Progenitor cell of endocrine pancreas (in vitro differentiated cells): ENCODE results near the gene HAPSTR1. TPM values are rescaled to one million over a fixed set of nuclear protein-coding genes. Genes with fewer than 3 reads are reported as not detected.

Experiments
- DNase-seq: peaks from one replicate; pipeline ENCODE4 v3.0.0; 2021; ENCODE audit warnings: low spot score; ENCODE audit not compliant: unreplicated experiment
- H3K27ac Mint-ChIP-seq: 2 replicates; pipeline ENCODE4 v1.8.0; 2021; ENCODE audit warnings: mild to moderate bottlenecking, moderate library complexity, mixed read lengths
- H3K27me3 Mint-ChIP-seq: 2 replicates; pipeline ENCODE4 v1.8.0; 2021; ENCODE audit warnings: mixed read lengths
- H3K36me3 Mint-ChIP-seq: 2 replicates; pipeline ENCODE4 v1.8.0; 2022; ENCODE audit warnings: mixed read lengths; ENCODE audit not compliant: insufficient read depth
- H3K4me1 Mint-ChIP-seq: 2 replicates; pipeline ENCODE4 v1.8.0; 2021; ENCODE audit warnings: low read depth, mixed read lengths
- H3K4me3 Mint-ChIP-seq: 2 replicates; pipeline ENCODE4 v1.8.0; 2021; ENCODE audit warnings: low read depth, mild to moderate bottlenecking, moderate library complexity, mixed read lengths
- H3K9me3 Mint-ChIP-seq: 2 replicates; pipeline ENCODE4 v1.8.0; 2021; ENCODE audit warnings: low read depth, mixed read lengths
- CTCF ChIP-seq: fragments of 200-600 bp; sonication (generic); IDR thresholded peaks from one replicate; pipeline ENCODE4 v1.5.0; 2021; ENCODE audit warnings: antibody characterized with exemption, mild to moderate bottlenecking; ENCODE audit not compliant: unreplicated experiment
- total RNA-seq: library from RNA; stranded (reverse); gene quantifications from 2 replicates; pipeline ENCODE4 v1.2.1, GENCODE V29; 2021

The HAPSTR1 gene
- total RNA-seq, 1 donor from 2014 or later: 79.7 TPM

- H3K9me3 Mint-ChIP-seq: no peaks in the 10 kb centered on the region
- no peak for DNase-seq
- H3K36me3 Mint-ChIP-seq: peaks cover 34% of the 10 kb centered on the region
These were observed 6.1 kb downstream of the HAPSTR1 start for GRCh38 chr16:9097266-9098219.

GRCh38 chr16:9098377-9099090, 7.1 kb downstream of the HAPSTR1 start:
- Mint-ChIP-seq H3K36me3 (peaks cover 30% of the 10 kb centered on the region), H3K4me3 (no peak overlapping the region), H3K4me1 (peaks cover 41% of the 10 kb centered on the region), H3K27me3 (no peaks in the 10 kb centered on the region), H3K27ac (peak overlapping the region; percentile 78), H3K9me3 (no peaks in the 10 kb centered on the region)
- DNase-seq: no peak
- no peak for TF ChIP-seq CTCF

More at GRCh38 chr16:9097266-9098219, 6.1 kb downstream of the HAPSTR1 start:
- H3K4me1 Mint-ChIP-seq: peaks cover 46% of the 10 kb centered on the region
- H3K4me3 Mint-ChIP-seq: no peak overlapping the region
- H3K27ac Mint-ChIP-seq: peak overlapping the region; percentile 91
- TF ChIP-seq CTCF: no peak
- no peaks in the 10 kb centered on the region for H3K27me3 Mint-ChIP-seq

- no peaks in the 10 kb centered on the region for H3K9me3 Mint-ChIP-seq
- H3K27me3 Mint-ChIP-seq: no peaks in the 10 kb centered on the region
- no peak for TF ChIP-seq CTCF
- peak overlapping the region; percentile 52 for H3K27ac Mint-ChIP-seq
- peaks cover 32% of the 10 kb centered on the region for H3K36me3 Mint-ChIP-seq
- no peak overlapping the region for H3K4me3 Mint-ChIP-seq
- peaks cover 39% of the 10 kb centered on the region for H3K4me1 Mint-ChIP-seq
- DNase-seq: no peak
These were observed 7.7 kb downstream of the HAPSTR1 start for GRCh38 chr16:9099131-9099625.

- DNase-seq: no peak
- peaks cover 31% of the 10 kb centered on the region for H3K4me1 Mint-ChIP-seq
- H3K27me3 Mint-ChIP-seq: no peaks in the 10 kb centered on the region
- H3K36me3 Mint-ChIP-seq: peaks cover 36% of the 10 kb centered on the region
- H3K27ac Mint-ChIP-seq: no peak overlapping the region
- no peak for TF ChIP-seq CTCF
- no peak overlapping the region for H3K4me3 Mint-ChIP-seq
- no peaks in the 10 kb centered on the region for H3K9me3 Mint-ChIP-seq
These were observed 10.9 kb downstream of the HAPSTR1 start for GRCh38 chr16:9102379-9102778.

- H3K27me3 Mint-ChIP-seq: no peaks in the 10 kb centered on the region
- H3K36me3 Mint-ChIP-seq: peaks cover 34% of the 10 kb centered on the region
- H3K9me3 Mint-ChIP-seq: no peaks in the 10 kb centered on the region
- peaks cover 29% of the 10 kb centered on the region for H3K4me1 Mint-ChIP-seq
- H3K4me3 Mint-ChIP-seq: no peak overlapping the region
- H3K27ac Mint-ChIP-seq: no peak overlapping the region
- no peak for TF ChIP-seq CTCF
- DNase-seq: no peak
These were observed 11.5 kb downstream of the HAPSTR1 start for GRCh38 chr16:9102943-9103342.
